ENCODE results near the gene GDI2.

- no peak for TF ChIP-seq CTCF (IDR thresholded peaks at IDR 0.05)
- TF ChIP-seq POLR2AphosphoS5 (IDR thresholded peaks at IDR 0.05) = no peak
Measured at GRCh38 chr10:5775685-5776084, 37.5 kb downstream of the GDI2 start.

Measured in upper lobe of left lung (tissue), 4 donors.